GM10248 (cell line): Measurements from ENCODE around the gene AMN.

Experiments
- CTCF ChIA-PET: fragments of 300-600 bp; sonication (Branson Sonifier 250); formaldehyde crosslinking; extraction: SDS; loops from one replicate; lab custom pipeline; 2021; ENCODE audit warnings: antibody characterized with exemption; lab: Yijun Ruan, JAX
- POLR2A ChIA-PET: fragments of 350-650 bp; sonication (Branson Sonifier 250); formaldehyde crosslinking; extraction: SDS; loops from one replicate; lab custom pipeline; 2020; ENCODE audit warnings: antibody characterized with exemption; lab: Yijun Ruan, JAX
- DNase-seq: peaks from one replicate; pipeline ENCODE4 v3.0.0; 2012; ENCODE audit errors: extremely low spot score
- CTCF ChIP-seq: IDR thresholded peaks from 2 replicates; pipeline ENCODE4 v1.5.1; 2012; ENCODE audit warnings: mild to moderate bottlenecking, low read depth; ENCODE audit errors: extremely low read depth, missing control alignments, control extremely low read depth

The AMN gene

DNA sequence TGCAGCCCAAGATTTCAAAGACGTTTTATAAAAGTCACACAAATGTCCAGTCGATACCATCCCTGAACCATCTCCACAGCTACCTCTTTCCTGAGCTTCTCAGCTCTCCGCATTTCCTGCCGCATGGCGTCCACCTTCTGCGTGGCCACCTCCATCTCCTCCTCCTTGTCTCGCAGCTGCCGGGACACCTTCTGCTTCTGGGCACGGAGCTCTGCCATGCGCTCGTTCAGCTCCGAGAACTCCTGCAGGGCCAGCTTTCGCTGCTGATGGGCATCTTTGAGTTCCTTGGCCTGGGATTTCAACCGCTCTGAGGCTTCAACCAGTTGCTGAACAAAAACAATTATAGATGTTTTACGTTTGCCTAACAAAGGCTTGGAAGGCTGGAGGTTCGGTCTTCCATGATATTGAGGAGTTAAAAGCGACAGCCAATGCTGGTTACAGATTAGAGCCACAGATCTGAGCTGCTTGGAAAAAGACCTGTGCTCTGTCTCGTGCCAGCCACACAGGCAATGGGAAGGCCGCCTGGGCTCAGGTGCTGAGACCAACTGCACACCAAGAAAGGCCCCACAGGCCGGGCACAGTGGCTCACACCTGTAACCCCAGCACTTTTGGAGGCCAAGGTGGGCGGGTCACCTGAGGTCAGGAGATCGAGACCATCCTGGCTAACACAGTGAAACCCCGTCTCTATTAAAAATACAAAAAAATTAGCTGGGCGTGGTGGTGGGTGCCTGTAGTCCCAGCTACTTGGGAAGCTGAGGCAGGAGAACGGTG, 49.6 kb downstream of the AMN start:
- no peak for DNase-seq
- TF ChIP-seq CTCF, result no peak
- POLR2A ChIA-PET, result no interaction called here
- CTCF ChIA-PET, result interaction anchor here (1.4 kb wide), 1 partner anchor 277 kb away, joined by 3 read pairs; no protein-coding TSS in a partner anchor

DNA sequence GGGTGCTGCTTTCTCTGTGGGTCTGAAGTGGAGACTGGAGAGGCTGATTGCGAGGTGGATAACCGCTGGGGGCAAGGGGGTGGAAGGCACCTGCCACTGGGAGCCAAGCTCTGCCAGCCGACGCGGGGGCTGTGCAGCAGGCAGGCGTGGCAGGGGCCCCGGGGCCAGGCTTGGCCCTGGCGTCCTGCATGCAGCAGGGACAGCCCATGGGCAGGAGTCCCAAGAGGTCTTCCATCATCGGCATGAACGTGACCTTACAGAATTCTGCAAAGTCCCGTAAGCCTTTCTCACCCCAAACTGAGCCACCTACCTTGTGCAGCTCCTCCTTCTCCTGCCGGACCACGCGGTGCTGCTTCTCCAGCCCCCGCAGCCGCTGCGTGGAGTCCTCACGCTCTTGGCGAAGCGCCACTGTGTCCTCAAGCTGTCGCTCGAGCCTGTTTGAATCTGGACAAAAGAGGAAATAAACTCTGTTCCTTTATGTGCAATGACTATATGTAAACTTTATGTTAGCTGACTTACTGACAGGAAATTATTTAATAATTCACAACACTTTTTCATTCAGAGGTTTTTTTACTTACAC, 51.3 kb downstream of the AMN start:
- no peak for TF ChIP-seq CTCF
- ChIA-PET CTCF (interaction anchor here (1.1 kb wide), 1 partner anchor 13 kb away, joined by 3 read pairs; no protein-coding TSS in a partner anchor), POLR2A (interaction anchor here (0.7 kb wide), 1 partner anchor 157 kb away, joined by 8 read pairs; no protein-coding TSS in a partner anchor)
- no peak for DNase-seq

DNA sequence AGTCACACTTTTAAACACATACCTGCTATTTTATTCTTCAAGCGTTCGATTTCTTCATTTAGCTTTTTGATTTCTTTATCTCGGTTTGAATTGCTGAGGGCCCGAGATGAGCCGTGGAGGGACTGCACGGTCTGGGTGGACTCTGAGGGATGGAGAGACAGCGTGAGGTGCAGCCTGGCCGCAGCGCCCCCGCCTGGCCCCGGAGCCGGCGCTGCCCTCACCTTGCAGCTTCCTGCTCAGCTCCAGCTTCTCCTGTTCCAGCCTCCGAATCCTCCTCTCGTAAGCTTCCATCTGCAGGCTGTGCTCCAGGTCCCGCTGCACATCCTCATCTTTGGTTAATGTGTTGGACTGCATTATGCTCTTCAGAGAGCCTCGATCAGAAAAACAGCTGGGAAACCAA, 53.2 kb downstream of the AMN start:
- ChIA-PET POLR2A (no interaction called here), CTCF (interaction anchor here (1.3 to 1.9 kb wide), 5 partner anchors 8 to 282 kb away, joined by 3 to 6 read pairs (median 4); no protein-coding TSS in a partner anchor)
- no peak for DNase-seq
- no peak for TF ChIP-seq CTCF

DNA sequence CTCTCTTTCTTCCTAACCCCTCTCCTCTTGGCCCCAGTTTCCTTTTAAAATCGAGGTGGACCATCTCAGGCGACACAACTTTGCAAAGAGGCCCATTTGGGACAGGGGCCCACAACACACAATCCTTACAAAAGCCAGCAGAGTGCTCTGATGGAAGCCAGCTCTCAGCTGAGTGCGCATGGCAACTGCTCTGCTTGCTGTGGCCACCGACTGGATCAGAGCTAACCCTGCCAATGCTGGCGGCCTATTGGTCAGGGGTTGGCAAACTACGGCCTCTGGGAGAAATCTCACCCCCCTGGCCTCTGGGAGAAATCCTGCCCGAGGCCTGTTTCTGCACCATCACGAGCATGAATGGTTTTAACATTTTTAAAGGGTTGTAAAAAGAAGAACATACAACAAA, 55.0 kb downstream of the AMN start:
- TF ChIP-seq CTCF, result no peak
- DNase-seq, result no peak
- POLR2A ChIA-PET, result interaction anchor here (0.7 kb wide), 1 partner anchor 84 kb away, joined by 5 read pairs; no protein-coding TSS in a partner anchor
- CTCF ChIA-PET, result interaction anchor here (1.1 to 1.9 kb wide), 2 partner anchors 283 to 284 kb away, joined by 3 to 4 read pairs; no protein-coding TSS in a partner anchor

- DNase-seq, result no peak
- CTCF ChIA-PET, result no interaction called here
- POLR2A ChIA-PET, result no interaction called here
- TF ChIP-seq CTCF, result no peak
These were observed 56.9 kb downstream of the AMN start for GRCh38 chr14:102979406-102979805.

- CTCF ChIA-PET, result interaction anchor here (1.2 kb wide), 2 partner anchors 22 to 285 kb away, joined by 3 to 4 read pairs; no protein-coding TSS in a partner anchor
- TF ChIP-seq CTCF, result no peak
- no peak for DNase-seq
- POLR2A ChIA-PET, result no interaction called here
These were observed 57.9 kb downstream of the AMN start for GRCh38 chr14:102980409-102980810.
